Uterus (tissue), 2 donors: ENCODE data around the gene MYCBPAP.

ENCODE experiments used
- CTCF ChIP-seq, 4 experiments: fragments of 200-600 bp in 2 of 4; fragments of 450-650 bp in 2 of 4; sonication (generic) in 2 of 4; IDR thresholded peaks; one replicate each; pipeline ENCODE4 v1.5.1; 2016 to 2019; ENCODE audit warnings: antibody characterized with exemption in 4 of 4, mild to moderate bottlenecking in 2 of 4, moderate library complexity in 1 of 4
- POLR2A ChIP-seq, 2 donors: fragments of 450-650 bp; IDR thresholded peaks; one replicate each; pipeline ENCODE4 v1.6.1; 2016; ENCODE audit warnings: antibody characterized with exemption in 2 of 2, mild to moderate bottlenecking in 1 of 2, moderate library complexity in 1 of 2

DNA sequence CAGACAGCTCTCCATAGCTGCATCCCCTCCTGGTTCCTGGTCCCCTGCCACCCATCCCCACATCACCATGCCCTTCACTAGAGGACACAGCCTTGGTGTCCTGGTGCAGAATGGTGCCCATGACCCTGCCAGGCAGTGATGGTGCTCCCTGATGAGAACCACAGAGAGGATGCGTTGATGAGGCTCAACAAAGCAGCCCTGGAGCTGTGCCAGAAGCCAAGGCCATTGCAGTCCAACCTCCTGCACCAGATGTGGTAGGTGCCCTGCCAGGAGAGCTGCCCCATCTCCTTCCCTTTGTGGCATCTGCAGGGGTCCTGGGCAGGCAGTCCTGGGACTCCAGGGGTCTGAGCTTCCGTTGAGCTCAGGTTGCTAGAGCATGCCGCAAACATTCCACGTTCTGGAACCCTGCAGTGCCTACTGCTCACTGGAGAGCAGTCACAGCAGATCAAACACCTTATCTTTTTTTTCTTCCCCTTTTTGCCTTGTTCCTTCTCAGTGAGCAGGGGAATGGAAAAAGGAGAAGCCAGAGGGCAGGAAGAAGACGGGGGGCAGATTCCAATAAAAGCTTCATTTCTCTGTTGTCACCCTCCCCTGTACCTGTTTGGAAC, 19.0 kb downstream of the MYCBPAP start:
- TF ChIP-seq POLR2A (IDR thresholded peaks at IDR 0.05), result no peak
- no peak for TF ChIP-seq CTCF (IDR thresholded peaks at IDR 0.05)
